HG03108 (cell line): ENCODE measurements around the gene GLO1.
A peak's percentile ranks its signal among the peaks of the same experiment; 100 is the strongest.
"Not testable (repeated sequence)": the region's sequence is repeated elsewhere in the genome, so short reads cannot be mapped to it uniquely, and the experiment has no call there.

Source experiments
- ATAC-seq: cut with Tn5 transposase; IDR thresholded peaks from one replicate; pipeline ENCODE4 v1.9.1; 2021; ENCODE audit warnings: moderate library complexity; ENCODE audit not compliant: unreplicated experiment

GLO1 gene

GRCh38 chr6:38708496-38708895 is 5.6 kb upstream of the GLO1 start:
- ATAC-seq: no peak

- no peak for ATAC-seq
Measured at GRCh38 chr6:38705924-38706323, 3.0 kb upstream of the GLO1 start.

- ATAC-seq: no peak
Measured at GRCh38 chr6:38703949-38704590, 1.1 kb upstream of the GLO1 start.

- no peak for ATAC-seq
Measured at GRCh38 chr6:38701551-38701950, 1.4 kb downstream of the GLO1 start.

- not testable (repeated sequence) for ATAC-seq
Measured at GRCh38 chr6:38699702-38700101, 3.2 kb downstream of the GLO1 start.

GRCh38 chr6:38697846-38698245 is 5.1 kb downstream of the GLO1 start:
- no peak for ATAC-seq

- ATAC-seq: no peak
Measured at GRCh38 chr6:38696345-38696744, 6.6 kb downstream of the GLO1 start.

- no peak for ATAC-seq
Measured at GRCh38 chr6:38695933-38696332, 7.0 kb downstream of the GLO1 start.

GRCh38 chr6:38695227-38695900 is 7.6 kb downstream of the GLO1 start:
- no peak for ATAC-seq

GRCh38 chr6:38688579-38689087 is 14.3 kb downstream of the GLO1 start:
- ATAC-seq: peak; percentile 87

GRCh38 chr6:38687549-38687948 is 15.4 kb downstream of the GLO1 start:
- no peak for ATAC-seq

GRCh38 chr6:38687043-38687353 is 15.9 kb downstream of the GLO1 start:
- no peak for ATAC-seq

GRCh38 chr6:38686270-38687042 is 16.5 kb downstream of the GLO1 start:
- no peak for ATAC-seq

GRCh38 chr6:38684904-38685303 is 18.0 kb downstream of the GLO1 start:
- no peak for ATAC-seq

- no peak for ATAC-seq
Measured at GRCh38 chr6:38684237-38684636, 18.7 kb downstream of the GLO1 start.

- no peak for ATAC-seq
Measured at GRCh38 chr6:38681850-38682249, 21.1 kb downstream of the GLO1 start.

GRCh38 chr6:38679668-38680067 is 23.3 kb downstream of the GLO1 start:
- no peak for ATAC-seq

- no peak for ATAC-seq
Measured at GRCh38 chr6:38678178-38678760, 24.7 kb downstream of the GLO1 start.

GRCh38 chr6:38676974-38677544 is 25.9 kb downstream of the GLO1 start:
- ATAC-seq: no peak

- ATAC-seq: peak; percentile 47
Measured at GRCh38 chr6:38676236-38676973, 26.5 kb downstream of the GLO1 start.
